ENCODE measurements around the gene RPL34.

RPL34 gene

DNA sequence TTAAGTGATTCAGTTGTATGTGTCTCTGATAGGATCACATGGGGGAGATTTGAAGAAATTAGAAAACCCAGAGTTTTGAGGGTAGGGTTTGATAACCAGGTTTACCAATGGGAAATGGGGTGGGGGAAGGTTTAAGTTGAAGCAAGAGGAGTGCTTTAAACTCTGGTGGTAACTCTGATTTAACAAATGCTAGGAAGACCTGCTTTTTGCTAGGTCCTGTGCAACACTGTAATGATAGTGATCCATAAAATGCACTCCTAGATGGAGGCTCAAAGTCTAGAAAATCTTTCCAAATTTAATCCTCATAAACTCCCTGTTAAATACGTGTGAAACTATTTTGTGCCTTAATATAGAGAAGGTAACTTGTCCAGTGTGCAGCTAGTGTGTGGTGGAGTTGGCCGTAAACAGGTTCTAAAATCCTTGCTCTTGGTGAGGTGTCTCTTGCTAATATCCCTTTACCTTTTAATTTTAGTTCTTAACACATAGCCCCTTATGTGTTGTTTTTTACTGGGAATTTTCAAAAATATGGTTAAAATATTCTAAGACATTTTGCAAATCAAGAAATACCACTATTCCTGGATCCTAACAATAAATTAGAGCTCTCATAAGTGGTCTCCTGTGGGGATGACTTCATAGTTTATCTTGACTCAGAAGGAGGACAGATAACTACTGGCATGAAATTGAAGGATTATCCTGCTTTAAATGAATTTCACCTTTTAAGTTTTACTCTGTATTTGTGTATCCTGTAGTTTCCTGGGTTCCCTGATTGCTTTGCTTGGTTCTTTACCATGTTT, 4.1 kb downstream of the RPL34 start:
- no peak for DNase-seq

- no peak for DNase-seq
Observed at GRCh38 chr4:108626056-108626455, 5.7 kb downstream of the RPL34 start.

DNA sequence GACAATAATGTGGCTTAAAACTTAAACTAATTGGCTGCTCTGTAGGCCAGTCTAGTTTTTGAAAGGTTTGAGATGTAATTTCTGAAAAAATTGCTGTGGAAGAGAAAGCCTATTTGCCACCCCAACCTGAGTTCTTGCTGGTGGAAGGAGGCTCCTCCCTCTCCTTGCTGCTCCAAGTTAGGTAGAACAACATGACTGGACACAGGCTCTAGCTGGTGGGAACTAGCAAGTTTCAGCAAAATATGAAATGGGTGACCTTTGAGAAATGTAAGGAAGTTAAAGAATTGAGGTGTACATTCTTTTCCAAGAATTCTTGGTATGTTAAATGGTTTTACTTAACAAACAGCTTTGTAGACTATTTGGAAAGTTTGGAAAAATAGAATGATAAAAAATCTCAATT, 8.0 kb downstream of the RPL34 start:
- DNase-seq, result no peak

- no peak for DNase-seq
Observed at GRCh38 chr4:108635070-108635655, 14.8 kb downstream of the RPL34 start.

DNA sequence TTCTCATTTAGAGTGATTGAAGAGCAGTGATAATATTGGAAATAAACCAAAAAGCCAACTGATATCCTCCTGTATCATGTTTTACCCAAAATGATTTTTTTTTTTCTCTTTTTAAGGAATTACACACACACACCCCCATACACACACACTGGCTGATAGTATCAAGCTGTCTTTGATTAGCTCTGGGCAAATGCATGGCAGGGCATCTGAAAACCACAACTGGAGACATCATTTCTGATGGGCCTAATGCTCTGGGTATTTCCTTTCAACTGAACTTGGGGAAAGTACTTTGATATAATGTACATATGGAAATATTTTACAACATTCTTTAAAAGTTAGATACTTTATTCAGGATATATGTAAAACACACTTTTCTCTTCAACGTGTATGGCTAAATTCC, 15.9 kb downstream of the RPL34 start:
- no peak for DNase-seq

GRCh38 chr4:108637856-108638255, 17.5 kb downstream of the RPL34 start:
- no peak for DNase-seq

GRCh38 chr4:108644237-108644636, 23.9 kb downstream of the RPL34 start:
- DNase-seq, result no peak

DNA sequence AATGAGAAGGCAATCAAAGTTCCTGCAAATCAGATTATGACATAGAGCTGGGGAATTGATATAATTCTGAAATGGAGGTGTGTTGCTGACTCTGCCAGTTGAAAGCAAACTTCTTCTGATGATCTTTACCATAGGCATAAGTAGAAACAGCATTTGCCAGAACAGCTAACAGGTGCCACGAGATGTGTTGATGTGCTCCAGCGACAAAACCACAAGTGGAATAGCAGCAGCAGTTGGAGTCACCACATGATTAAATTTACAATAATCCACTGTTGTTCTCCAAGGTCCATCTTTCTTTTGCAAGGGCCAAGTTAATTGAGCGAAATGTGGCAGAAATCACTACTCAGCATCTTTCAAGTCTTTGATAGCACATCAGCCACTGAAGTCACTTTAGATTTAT, 26.3 kb downstream of the RPL34 start:
- DNase-seq, result no peak

DNA sequence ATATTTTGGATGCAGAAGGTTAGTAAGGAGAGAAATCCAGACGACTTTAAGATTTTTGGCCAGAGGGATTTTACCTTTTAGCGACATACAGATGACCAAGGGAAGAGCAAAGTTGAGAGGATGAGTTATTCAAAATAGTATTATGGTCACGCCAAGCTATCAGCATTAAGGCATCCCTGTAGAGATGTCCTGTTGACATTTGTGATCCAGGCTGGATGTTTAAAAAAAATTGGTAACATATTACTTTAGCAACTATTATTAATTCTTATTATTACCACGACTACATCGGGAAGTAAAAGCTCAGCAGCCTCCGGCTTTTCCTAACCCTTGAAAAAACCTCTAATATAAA, 29.5 kb downstream of the RPL34 start:
- no peak for DNase-seq

- peak; percentile 99 for DNase-seq
Observed at GRCh38 chr4:108650212-108651013, 30.0 kb downstream of the RPL34 start, which contains the start of gene OSTC. OSTC (plus strand) TSS chr4:108650599; CDS start chr4:108650656, 57 bp downstream.

DNA sequence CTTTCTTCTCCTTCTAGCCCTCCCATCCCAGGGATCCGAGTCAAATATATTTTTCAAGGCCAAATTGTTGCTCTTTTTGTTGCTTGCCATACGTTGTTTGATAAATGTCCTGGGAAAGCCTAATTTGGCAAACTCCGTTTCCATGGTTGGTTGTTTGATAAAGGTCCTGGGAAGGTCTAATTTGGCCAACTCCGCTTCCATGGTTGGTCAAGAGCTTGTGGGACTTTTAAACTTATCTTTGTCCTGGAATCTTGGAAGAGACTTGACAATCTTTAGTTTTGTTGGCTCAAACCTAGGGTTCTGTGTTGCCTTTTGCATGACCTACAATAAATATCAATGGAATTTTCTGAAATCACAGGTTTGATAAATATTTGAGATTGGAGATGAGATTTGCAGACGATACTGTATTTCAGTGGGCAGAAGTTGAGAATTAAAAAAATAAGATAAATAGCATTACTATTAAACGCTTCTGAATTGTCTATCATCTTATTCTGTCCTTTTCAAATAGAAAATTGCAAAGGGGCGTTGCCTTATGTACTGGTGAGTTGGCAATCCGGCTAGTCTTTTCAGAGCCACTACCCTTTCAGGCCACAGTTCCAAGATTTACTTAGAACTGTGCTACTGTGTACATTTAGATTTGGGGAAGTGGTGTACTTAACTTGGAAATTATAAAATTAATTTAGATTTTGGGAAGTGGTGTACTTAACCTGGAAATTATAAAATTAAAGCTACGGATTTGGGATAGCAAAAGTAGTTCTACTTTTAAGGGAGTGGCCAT, 30.8 kb downstream of the RPL34 start:
- DNase-seq, result peak; percentile 49

GRCh38 chr4:108662629-108663028, 42.3 kb downstream of the RPL34 start:
- no peak for DNase-seq

DNA sequence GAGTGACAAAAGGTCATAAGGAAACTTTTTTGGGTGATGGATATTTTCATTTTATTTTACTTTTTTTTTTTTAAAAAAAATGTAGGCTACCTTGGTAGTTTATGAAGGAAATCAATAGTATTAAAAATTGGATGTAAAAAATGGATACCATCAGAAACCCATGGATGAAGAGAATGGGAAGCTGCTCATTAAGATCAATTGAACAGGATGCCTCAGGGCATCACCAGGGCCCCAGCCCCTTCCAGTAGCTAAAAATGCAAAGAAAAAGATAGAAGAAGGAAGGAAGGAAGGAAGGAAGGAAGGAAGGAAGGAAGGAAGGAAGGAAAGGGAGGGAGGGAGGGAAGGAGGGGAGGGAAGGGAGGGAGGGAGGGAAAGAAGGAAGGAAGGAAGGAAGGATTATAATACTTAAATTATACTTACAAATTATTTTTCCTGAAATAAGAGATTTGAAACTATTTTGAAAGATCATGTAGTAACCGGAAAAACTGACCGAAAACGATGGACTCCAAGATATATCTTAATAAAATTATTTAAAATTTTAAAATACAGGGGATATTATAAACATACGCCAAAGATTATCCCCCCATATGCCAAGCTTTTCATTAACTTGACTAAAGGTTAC, 54.1 kb downstream of the RPL34 start:
- DNase-seq, result no peak

Data from eye (tissue), 1 donor.